Common myeloid progenitor, CD34-positive (primary cell): Measurements from ENCODE around the gene NHERF1. TPM values are rescaled to one million over a fixed set of nuclear protein-coding genes. Genes with fewer than 3 reads are reported as not detected.
A peak's percentile ranks its signal among the peaks of the same experiment; 100 is the strongest.

ENCODE experiments used
- CTCF ChIA-PET: fragments of 350-600 bp; sonication (Branson Sonifier 250); formaldehyde crosslinking; loops from one replicate; lab custom pipeline; 2021; ENCODE audit warnings: antibody characterized with exemption; lab: Charles Lee
- POLR2A ChIA-PET: fragments of 350-600 bp; sonication (Branson Sonifier 250); formaldehyde crosslinking; loops from one replicate; lab custom pipeline; 2021; ENCODE audit warnings: antibody characterized with exemption; lab: Charles Lee
- DNase-seq, 3 donors: peaks; one replicate each; pipeline versions ENCODE4 v3.0.0 to v3.0.0-alpha.2; 2013
- H3K27ac ChIP-seq, 2 experiments: 1 replicate in 1 of 2; 2 replicates in 1 of 2; pipeline ENCODE4 v1.7.0; 2013; ENCODE audit warnings: inconsistent platforms in 2 of 2, low read length in 2 of 2, mild to moderate bottlenecking in 2 of 2, low read depth in 1 of 2, moderate library complexity in 1 of 2; ENCODE audit not compliant: severe bottlenecking in 2 of 2, insufficient read depth in 1 of 2, poor library complexity in 1 of 2
- H3K27me3 ChIP-seq, 5 experiments: replicated peaks in 2 of 5; 1 replicate in 3 of 5; 2 replicates in 2 of 5; pipeline versions ENCODE4 v1.6.1 to v1.7.0; 2013; ENCODE audit warnings: low read length in 4 of 5, mild to moderate bottlenecking in 2 of 5, moderate library complexity in 2 of 5, inconsistent platforms in 1 of 5; ENCODE audit not compliant: insufficient read depth in 5 of 5, control insufficient read depth in 4 of 5
- H3K36me3 ChIP-seq, 4 experiments: 1 replicate in 2 of 4; 2 replicates in 2 of 4; pipeline versions ENCODE4 v1.6.1 to v1.7.0; 2013; ENCODE audit warnings: low read length in 3 of 4, control low read depth in 1 of 4, mild to moderate bottlenecking in 1 of 4; ENCODE audit not compliant: control insufficient read depth in 4 of 4, insufficient read depth in 4 of 4
- H3K4me1 ChIP-seq, 4 experiments: 1 replicate in 3 of 4; 2 replicates in 1 of 4; pipeline versions ENCODE4 v1.6.1 to v1.7.1; 2013; ENCODE audit warnings: low read length in 3 of 4, mild to moderate bottlenecking in 3 of 4, control low read depth in 1 of 4, inconsistent platforms in 1 of 4, moderate library complexity in 1 of 4; ENCODE audit not compliant: control insufficient read depth in 4 of 4, insufficient read depth in 4 of 4; ENCODE audit errors: control extremely low read depth in 1 of 4
- H3K4me3 ChIP-seq, 7 experiments: 1 replicate in 4 of 7; 2 replicates in 3 of 7; pipeline versions ENCODE4 v1.5.1 to v1.7.0; 2013; ENCODE audit warnings: mild to moderate bottlenecking in 7 of 7, low read length in 6 of 7, moderate library complexity in 6 of 7, inconsistent platforms in 2 of 7, low read depth in 2 of 7, control low read depth in 1 of 7; ENCODE audit not compliant: insufficient read depth in 4 of 7, control insufficient read depth in 1 of 7; ENCODE audit errors: extremely low read depth in 1 of 7
- H3K9me3 ChIP-seq, 5 experiments: 1 replicate in 4 of 5; 2 replicates in 1 of 5; pipeline versions ENCODE4 v1.6.1 to v1.7.1; 2013; ENCODE audit warnings: low read length in 4 of 5, mild to moderate bottlenecking in 2 of 5, inconsistent platforms in 1 of 5, low read depth in 1 of 5, moderate library complexity in 1 of 5; ENCODE audit not compliant: control insufficient read depth in 4 of 5, insufficient read depth in 2 of 5; ENCODE audit errors: control extremely low read depth in 1 of 5
- WGBS: methylation state at CpG from one replicate; pipeline ENCODE4 v1.1.5; 2013; ENCODE audit not compliant: insufficient coverage; 5-methylcytosine and 5-hydroxymethylcytosine counted together
- polyA plus RNA-seq: library from polyadenylated mRNA; unstranded; fragments of 120-200 nt; gene quantifications from one replicate; pipeline ENCODE4 v1.2.1, GENCODE V29; 2013

Gene NHERF1
- 63.1 TPM for polyA plus RNA-seq

DNA sequence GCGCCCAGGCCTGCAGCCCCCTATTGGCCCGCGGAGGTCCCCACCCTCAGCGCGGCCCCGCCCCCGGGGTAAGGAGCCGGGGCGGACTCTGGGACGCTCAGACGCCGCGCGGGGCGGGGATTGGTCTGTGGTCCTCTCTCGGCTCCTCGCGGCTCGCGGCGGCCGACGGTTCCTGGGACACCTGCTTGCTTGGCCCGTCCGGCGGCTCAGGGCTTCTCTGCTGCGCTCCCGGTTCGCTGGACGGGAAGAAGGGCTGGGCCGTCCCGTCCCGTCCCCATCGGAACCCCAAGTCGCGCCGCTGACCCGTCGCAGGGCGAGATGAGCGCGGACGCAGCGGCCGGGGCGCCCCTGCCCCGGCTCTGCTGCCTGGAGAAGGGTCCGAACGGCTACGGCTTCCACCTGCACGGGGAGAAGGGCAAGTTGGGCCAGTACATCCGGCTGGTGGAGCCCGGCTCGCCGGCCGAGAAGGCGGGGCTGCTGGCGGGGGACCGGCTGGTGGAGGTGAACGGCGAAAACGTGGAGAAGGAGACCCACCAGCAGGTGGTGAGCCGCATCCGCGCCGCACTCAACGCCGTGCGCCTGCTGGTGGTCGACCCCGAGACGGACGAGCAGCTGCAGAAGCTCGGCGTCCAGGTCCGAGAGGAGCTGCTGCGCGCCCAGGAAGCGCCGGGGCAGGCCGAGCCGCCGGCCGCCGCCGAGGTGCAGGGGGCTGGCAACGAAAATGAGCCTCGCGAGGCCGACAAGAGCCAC lies at the start of gene NHERF1:
TSS of gene NHERF1 (plus strand) at position 100 of the 750 bp plus-strand sequence. CDS start at position 319, 219 bp downstream.
- Histone ChIP-seq H3K4me1 (peaks cover 18 to 85% (median 80%) of the 10 kb centered on the region in 4 experiments), H3K36me3 (peaks cover 0 to 21% (median 15%) of the 10 kb centered on the region in 4 experiments), H3K27ac (peak within 1 kb of the TSS; percentile 54 to 81), H3K27me3 (no peaks in the 10 kb centered on the region), H3K9me3 (no peaks in the 10 kb centered on the region), H3K4me3 (peak within 1 kb of the TSS; percentile 81 to 98 (median 96))
- CTCF ChIA-PET: interaction anchor here (0.7 to 4.7 kb wide), 11 partner anchors 10 to 78 kb away, joined by 3 to 154 read pairs (median 7); partner anchors contain the start of gene NAT9
- WGBS: 0% methylated on average over 86 of the region's 90 CpGs
- POLR2A ChIA-PET: interaction anchor here (0.6 to 6.3 kb wide), 11 partner anchors 8 to 475 kb away, joined by 3 to 71 read pairs (median 3); partner anchors contain the start of genes DNAI2, NAT9 and RAB37
- peak; percentile 90 to 94 (median 94) for DNase-seq

DNA sequence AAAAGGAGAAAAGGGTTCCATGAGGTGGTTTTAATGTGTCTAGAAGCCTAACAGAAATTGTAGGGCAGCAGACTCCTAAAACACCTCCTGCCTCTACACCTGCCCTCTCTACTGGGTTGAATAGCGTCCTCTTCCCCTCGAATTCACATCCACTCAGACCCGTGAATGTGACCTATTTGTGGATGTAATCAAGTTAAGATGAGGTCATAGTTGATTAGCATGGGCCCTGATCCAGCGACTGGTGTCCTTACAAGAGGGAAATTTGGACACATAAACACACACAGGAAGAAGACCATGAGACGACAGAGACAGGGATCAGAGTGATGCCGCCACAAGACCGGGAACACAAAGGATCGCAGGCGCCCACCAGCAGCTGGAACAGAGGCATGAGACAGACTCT lies 49.2 kb upstream of the NHERF1 start:
- ChIA-PET CTCF (interaction anchor here (1.3 to 3.3 kb wide), 2 partner anchors 21 to 38 kb away, joined by 4 to 15 read pairs; partner anchors contain the start of gene RAB37), POLR2A (interaction anchor here (0.6 kb wide), 1 partner anchor 179 kb away, joined by 3 read pairs; no protein-coding TSS in a partner anchor)
- WGBS: 91% methylated on average over 7 of the region's 9 CpGs

DNA sequence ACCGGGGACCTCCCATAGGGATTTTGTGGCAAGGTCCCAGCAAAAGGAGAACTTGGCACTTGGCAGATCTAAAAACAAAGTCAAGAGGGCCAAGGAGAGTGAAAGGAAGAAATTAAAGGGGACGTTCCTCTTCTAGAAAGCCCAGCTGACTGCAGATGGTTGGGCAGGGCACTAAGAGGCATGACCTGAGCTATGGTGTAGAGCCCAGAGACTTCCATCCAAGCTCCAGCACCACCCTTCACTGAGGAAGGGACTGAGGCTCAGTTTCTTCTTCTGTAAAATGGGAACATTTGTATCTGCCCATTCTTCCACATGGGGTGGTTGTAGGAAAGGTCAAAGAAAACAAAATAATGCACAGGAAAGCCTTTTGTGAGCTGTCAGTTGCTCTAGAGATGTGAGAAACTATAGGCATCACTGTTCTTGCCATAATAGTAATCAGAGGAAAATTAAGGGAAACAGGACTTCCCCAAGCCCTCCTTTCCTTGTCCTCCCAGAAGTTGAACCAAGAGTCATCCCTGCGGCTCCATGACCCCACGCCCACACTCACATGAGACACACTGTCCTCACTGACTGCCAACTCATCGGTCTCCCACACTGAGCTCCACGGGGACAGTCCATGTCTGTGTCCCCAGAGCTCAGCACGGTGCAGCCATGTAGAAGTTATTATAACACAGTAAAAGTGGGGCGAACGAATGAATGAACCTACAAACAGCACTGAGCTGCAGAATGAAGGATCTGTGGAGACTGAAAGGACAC lies 46.1 kb upstream of the NHERF1 start:
- ChIA-PET POLR2A (no interaction called here), CTCF (interaction anchor here (0.6 to 2.0 kb wide), 9 partner anchors 16 to 119 kb away, joined by 3 to 9 read pairs (median 3); partner anchors contain the start of gene RAB37)
- Histone ChIP-seq H3K4me3 (no peak overlapping the region), H3K4me1 (no peaks in the 10 kb centered on the region), H3K36me3 (peaks cover 6 to 50% (median 33%) of the 10 kb centered on the region in 4 experiments), H3K27ac (no peak overlapping the region), H3K27me3 (no peaks in the 10 kb centered on the region), H3K9me3 (no peaks in the 10 kb centered on the region)
- 91% methylated on average over 6 of the region's 9 CpGs for WGBS
- no peak for DNase-seq

More for the DNA sequence above, 49.2 kb upstream of the NHERF1 start:
- H3K9me3 ChIP-seq: peaks cover 0 to under 1% (median 0%) of the 10 kb centered on the region in 5 experiments
- peaks cover 4 to 63% (median 33%) of the 10 kb centered on the region in 4 experiments for H3K36me3 ChIP-seq
- H3K4me1 ChIP-seq: peaks cover 0 to 8% (median 0%) of the 10 kb centered on the region in 4 experiments
- DNase-seq: no peak
- no peak overlapping the region for H3K4me3 ChIP-seq
- no peak overlapping the region for H3K27ac ChIP-seq
- H3K27me3 ChIP-seq: no peaks in the 10 kb centered on the region

DNA sequence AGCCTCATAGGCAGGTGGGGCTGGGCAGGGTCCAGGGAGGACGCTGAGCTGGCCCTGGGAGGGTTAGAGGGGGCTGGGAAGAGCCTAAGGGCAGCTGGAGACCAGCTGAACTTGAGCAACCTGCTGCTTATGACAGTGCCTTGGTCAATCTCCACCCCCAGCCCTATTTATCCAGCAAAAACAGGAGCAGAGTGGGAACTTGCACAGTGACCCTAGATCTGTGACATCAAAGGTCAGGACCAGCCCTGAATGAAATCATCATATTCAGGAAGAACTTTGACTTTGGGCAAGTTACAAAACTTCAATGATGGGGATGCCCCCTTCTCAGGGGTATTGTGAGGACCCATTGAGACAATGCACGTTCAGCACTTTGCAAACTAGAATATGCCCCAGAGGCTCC lies 45.1 kb upstream of the NHERF1 start:
- H3K4me3 ChIP-seq: no peak overlapping the region
- no peak for DNase-seq
- H3K9me3 ChIP-seq: no peaks in the 10 kb centered on the region
- H3K36me3 ChIP-seq: peaks cover 6 to 45% (median 32%) of the 10 kb centered on the region in 4 experiments
- WGBS: 100% methylated on average over 1 of the region's 2 CpGs
- H3K27me3 ChIP-seq: no peaks in the 10 kb centered on the region
- no peaks in the 10 kb centered on the region for H3K4me1 ChIP-seq
- H3K27ac ChIP-seq: no peak overlapping the region
- CTCF ChIA-PET: interaction anchor here (1.0 to 2.0 kb wide), 3 partner anchors 33 to 45 kb away, joined by 3 to 9 read pairs (median 5); partner anchors contain the start of gene RAB37
- POLR2A ChIA-PET: no interaction called here

DNA sequence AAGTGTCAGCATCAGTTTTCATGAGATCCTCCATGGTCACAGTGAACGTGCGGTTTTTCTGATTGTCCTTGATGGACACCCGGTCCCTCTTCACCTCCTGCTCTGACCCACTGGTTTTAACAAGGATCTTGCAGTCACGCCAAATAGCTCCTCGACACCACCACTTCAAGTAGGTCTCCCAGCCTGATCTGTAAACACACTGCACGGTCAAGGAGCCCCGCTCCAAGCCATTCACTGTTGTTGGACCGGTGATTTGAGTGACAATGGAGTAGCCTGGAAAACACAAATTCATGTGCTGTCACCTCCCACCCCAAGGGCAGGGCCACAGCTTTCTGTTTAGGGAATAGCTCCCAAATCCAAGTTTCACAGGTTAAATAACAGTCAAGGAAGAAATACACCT lies 43.9 kb upstream of the NHERF1 start:
- Histone ChIP-seq H3K4me3 (no peak overlapping the region), H3K36me3 (peaks cover 6 to 40% (median 31%) of the 10 kb centered on the region in 4 experiments), H3K27me3 (no peaks in the 10 kb centered on the region), H3K4me1 (peaks cover 0 to 4% (median under 1%) of the 10 kb centered on the region in 4 experiments), H3K9me3 (no peaks in the 10 kb centered on the region), H3K27ac (no peak overlapping the region)
- ChIA-PET CTCF (interaction anchor here (2.2 kb wide), 1 partner anchor 32 kb away, joined by 10 read pairs; no protein-coding TSS in a partner anchor), POLR2A (no interaction called here)
- 94% methylated on average over 8 of the region's 8 CpGs for WGBS
- DNase-seq: no peak

DNA sequence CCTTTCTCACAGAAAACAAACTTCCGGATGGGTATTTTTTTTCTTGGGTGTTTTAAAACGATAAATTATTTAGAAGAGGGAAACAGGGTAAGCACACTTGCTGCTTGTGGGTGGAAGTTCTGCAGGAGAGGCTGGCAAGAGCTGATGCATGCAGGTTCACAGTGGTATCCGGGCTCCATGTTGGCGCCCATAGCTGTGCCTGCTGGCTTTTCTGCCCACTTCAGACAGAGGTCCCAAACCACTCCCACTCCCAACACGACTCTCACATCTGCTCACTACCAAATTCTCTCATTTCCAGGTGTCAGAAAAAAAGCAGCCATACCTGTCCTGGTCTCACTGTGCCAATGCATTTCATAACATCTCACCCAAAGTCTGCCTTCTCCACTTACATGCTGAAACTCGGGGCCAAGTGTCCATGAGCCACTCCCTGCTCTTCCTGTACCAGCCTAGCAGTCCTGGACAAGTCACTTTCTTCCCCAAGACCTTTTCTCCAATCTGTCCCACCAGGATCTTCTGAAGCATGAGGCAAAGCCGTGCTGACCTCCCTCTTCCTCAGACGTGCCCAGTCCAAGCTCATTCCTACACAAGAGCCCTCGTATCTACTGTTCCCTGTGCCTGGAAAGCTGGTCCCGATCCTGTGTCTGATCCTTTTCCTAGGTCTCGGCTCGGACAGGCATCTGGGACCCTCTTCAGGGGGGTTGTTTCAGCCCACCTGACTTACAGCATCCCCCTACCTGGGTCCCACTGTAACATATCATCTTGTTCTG lies 37.2 kb upstream of the NHERF1 start:
- H3K9me3 ChIP-seq: no peaks in the 10 kb centered on the region
- 43% methylated on average over 10 of the region's 12 CpGs for WGBS
- H3K36me3 ChIP-seq: peaks cover 0 to 6% (median 1%) of the 10 kb centered on the region in 4 experiments
- H3K27me3 ChIP-seq: no peaks in the 10 kb centered on the region
- POLR2A ChIA-PET: interaction anchor here (1.2 to 1.4 kb wide), 2 partner anchors 25 to 26 kb away, joined by 4 to 5 read pairs; no protein-coding TSS in a partner anchor
- peak in 2 of 3 donors; percentile 38 to 62 for DNase-seq
- H3K4me3 ChIP-seq: peak overlapping the region in 6 of 7 experiments; percentile 2 to 73 (median 44)
- H3K4me1 ChIP-seq: peaks cover 2 to 36% (median 30%) of the 10 kb centered on the region in 4 experiments
- H3K27ac ChIP-seq: no peak overlapping the region
- CTCF ChIA-PET: interaction anchor here (1.2 to 6.2 kb wide), 4 partner anchors 23 to 54 kb away, joined by 3 to 39 read pairs (median 6); partner anchors contain the start of gene RAB37
